Measurements from ENCODE around the gene ANO8. TPM values are rescaled to one million over a fixed set of nuclear protein-coding genes. Genes with fewer than 3 reads are reported as not detected.

The ANO8 gene
- total RNA-seq, 6 experiments from 2014 or later = 5.0 to 8.8 (median 6.6) TPM

- intact Hi-C loops (cut with DNase I) = no loop called here
- DNase-seq = no peak
- Histone ChIP-seq H3K27me3 (no peaks in the 10 kb centered on the region), H3K9me3 (no peaks in the 10 kb centered on the region), H3K4me1 (no peaks in the 10 kb centered on the region), H3K27ac (no peak overlapping the region), H3K36me3 (peaks cover 0 to 27% (median 10%) of the 10 kb centered on the region in 4 donors), H3K4me3 (no peak overlapping the region)
- no peak for TF ChIP-seq CTCF (IDR thresholded peaks at IDR 0.05)
- no peak for TF ChIP-seq POLR2A (IDR thresholded peaks at IDR 0.05)
- WGBS (ENCODE audit: insufficient coverage, low coverage, low lambda C conversion rate, missing lambda C conversion rate) = 85% methylated on average over 16 of the region's 40 CpGs
- no peak for ATAC-seq
These were observed 15.0 kb downstream of the ANO8 start for GRCh38 chr19:17319473-17320238.

DNA sequence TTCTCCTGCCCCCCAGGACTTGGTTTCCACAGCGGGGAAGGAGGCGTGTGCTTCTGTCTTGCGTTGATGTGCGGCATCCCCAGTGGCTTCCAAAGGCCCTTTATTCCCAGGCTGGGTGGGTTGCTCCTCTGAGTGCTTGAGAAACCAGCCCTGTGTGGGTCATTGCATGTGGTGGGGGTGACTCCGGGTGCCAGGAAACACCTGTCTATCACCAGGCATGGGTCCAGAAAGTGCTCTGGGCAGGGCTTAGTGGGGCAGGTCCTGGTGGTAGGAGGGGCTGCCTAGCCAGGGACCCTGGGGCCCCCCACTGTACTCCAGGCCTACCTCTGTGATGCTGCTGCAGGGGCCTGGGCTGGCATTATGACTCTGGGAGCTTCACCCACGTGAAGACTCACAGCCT, 15.7 kb downstream of the ANO8 start:
- H3K27me3 ChIP-seq = no peaks in the 10 kb centered on the region
- TF ChIP-seq POLR2A (IDR thresholded peaks at IDR 0.05) (no peak), CTCF (IDR thresholded peaks at IDR 0.05) (no peak)
- no peaks in the 10 kb centered on the region for H3K9me3 ChIP-seq
- DNase-seq = no peak
- 46% methylated on average over 3 of the region's 6 CpGs for WGBS (ENCODE audit: insufficient coverage, low coverage, low lambda C conversion rate, missing lambda C conversion rate)
- H3K4me1 ChIP-seq = no peaks in the 10 kb centered on the region
- H3K27ac ChIP-seq = no peak overlapping the region
- intact Hi-C loops (cut with DNase I) = no loop called here
- H3K36me3 ChIP-seq = peaks cover 0 to 34% (median 16%) of the 10 kb centered on the region in 4 donors
- no peak for ATAC-seq
- H3K4me3 ChIP-seq = no peak overlapping the region

- peaks cover 0 to 10% (median 3%) of the 10 kb centered on the region in 4 donors for H3K4me1 ChIP-seq
These were observed 20.6 kb downstream of the ANO8 start for GRCh38 chr19:17314007-17314593.

More at GRCh38 chr19:17314007-17314593, 20.6 kb downstream of the ANO8 start:
- H3K4me3 ChIP-seq = no peak overlapping the region
- WGBS (ENCODE audit: insufficient coverage, low coverage, low lambda C conversion rate, missing lambda C conversion rate) = 87% methylated on average over 9 of the region's 19 CpGs
- no peak for ATAC-seq
- peaks cover 0 to 24% (median 12%) of the 10 kb centered on the region in 4 donors for H3K36me3 ChIP-seq
- no peaks in the 10 kb centered on the region for H3K9me3 ChIP-seq
- TF ChIP-seq CTCF (IDR thresholded peaks at IDR 0.05) = no peak
- TF ChIP-seq POLR2A (IDR thresholded peaks at IDR 0.05) = no peak
- no peak overlapping the region for H3K27ac ChIP-seq
- no peaks in the 10 kb centered on the region for H3K27me3 ChIP-seq
- DNase-seq = no peak
- intact Hi-C loops (cut with DNase I) = no loop called here

Measured in right lobe of liver (tissue), 6 donors.